Caco-2 (cell line): Measurements from ENCODE around the gene TWF2. TPM values are rescaled to one million over a fixed set of nuclear protein-coding genes. Genes with fewer than 3 reads are reported as not detected.

ENCODE experiments used
- BruUV-seq: library from RNA; stranded (reverse); fragments of 400-500 nt; replicated peaks from 2 replicates; lab custom pipeline; 2021; lab: Mats Ljungman, UMichigan
- CTCF ChIA-PET: fragments of 300-600 bp; sonication (Branson Sonifier 250); formaldehyde crosslinking; loops from one replicate; lab custom pipeline; 2022; ENCODE audit warnings: antibody characterized with exemption; lab: Charles Lee
- POLR2A ChIA-PET: fragments of 300-600 bp; sonication (Branson Sonifier 250); formaldehyde crosslinking; loops from one replicate; lab custom pipeline; 2022; ENCODE audit warnings: antibody characterized with exemption; lab: Charles Lee
- DNase-seq, 2 experiments: peaks; one replicate each; pipeline versions ENCODE4 v3.0.0 to v3.0.0-alpha.2; 2020 to 2022
- H3K27me3 ChIP-seq: replicated peaks from 2 replicates; pipeline ENCODE4 v1.6.0; 2011; ENCODE audit warnings: low read length; ENCODE audit not compliant: control insufficient read depth, insufficient read depth
- H3K36me3 ChIP-seq: 2 replicates; pipeline ENCODE4 v1.5.1; 2011; ENCODE audit warnings: low read length; ENCODE audit not compliant: control insufficient read depth, insufficient read depth
- H3K4me1 ChIP-seq: fragments of 250-450 bp; sonication (Bioruptor Pico); 2 replicates; pipeline ENCODE4 v1.5.1; 2020; ENCODE audit warnings: mild to moderate bottlenecking
- H3K4me3 ChIP-seq: 2 replicates; pipeline ENCODE4 v1.5.1; 2011; ENCODE audit warnings: low read depth, mild to moderate bottlenecking, control low read depth, low read length
- H3K9me3 ChIP-seq: fragments of 250-450 bp; sonication (Bioruptor Pico); 2 replicates; pipeline ENCODE4 v1.5.1; 2020; ENCODE audit warnings: mild to moderate bottlenecking, moderate library complexity
- H3K27ac Mint-ChIP-seq: one replicate; pipeline ENCODE4 v1.8.0; 2022; ENCODE audit warnings: mixed read lengths; ENCODE audit not compliant: unreplicated experiment
- H3K27me3 Mint-ChIP-seq: one replicate; pipeline ENCODE4 v1.8.0; 2022; ENCODE audit warnings: mixed read lengths; ENCODE audit not compliant: insufficient read depth, unreplicated experiment
- H3K36me3 Mint-ChIP-seq: one replicate; pipeline ENCODE4 v1.8.0; 2022; ENCODE audit warnings: mild to moderate bottlenecking, mixed read lengths; ENCODE audit not compliant: insufficient read depth, unreplicated experiment
- H3K4me1 Mint-ChIP-seq: one replicate; pipeline ENCODE4 v1.8.0; 2022; ENCODE audit warnings: low read depth, mixed read lengths; ENCODE audit not compliant: unreplicated experiment
- H3K4me3 Mint-ChIP-seq: one replicate; pipeline ENCODE4 v1.8.0; 2022; ENCODE audit warnings: mild to moderate bottlenecking, moderate library complexity, mixed read lengths; ENCODE audit not compliant: unreplicated experiment
- H3K9me3 Mint-ChIP-seq: one replicate; pipeline ENCODE4 v1.8.0; 2022; ENCODE audit warnings: mixed read lengths; ENCODE audit not compliant: unreplicated experiment
- CTCF ChIP-seq, 2 experiments: fragments of 200-600 bp in 1 of 2; IDR thresholded peaks; 1 replicate in 1 of 2; 2 replicates in 1 of 2; pipeline versions ENCODE4 v1.5.1 to v1.8.0; 2011 to 2022; ENCODE audit warnings: antibody characterized with exemption in 1 of 2, control low read depth in 1 of 2, inconsistent platforms in 1 of 2, low read depth in 1 of 2, low read length in 1 of 2, mild to moderate bottlenecking in 1 of 2, moderate library complexity in 1 of 2; ENCODE audit not compliant: insufficient read depth in 1 of 2, severe bottlenecking in 1 of 2, unreplicated experiment in 1 of 2
- intact Hi-C: fragments of 100-400 bp; cut with micrococcal nuclease; formaldehyde crosslinking; loops from one replicate; pipeline ENCODE4 v1.10.0; 2022; ENCODE audit not compliant: unreplicated experiment
- total RNA-seq: library from RNA; stranded (reverse); gene quantifications from 2 replicates; pipeline ENCODE4 v1.2.3, GENCODE V29; 2022

The TWF2 gene
- total RNA-seq, 1 experiment from 2014 or later, result 29.9 TPM

DNA sequence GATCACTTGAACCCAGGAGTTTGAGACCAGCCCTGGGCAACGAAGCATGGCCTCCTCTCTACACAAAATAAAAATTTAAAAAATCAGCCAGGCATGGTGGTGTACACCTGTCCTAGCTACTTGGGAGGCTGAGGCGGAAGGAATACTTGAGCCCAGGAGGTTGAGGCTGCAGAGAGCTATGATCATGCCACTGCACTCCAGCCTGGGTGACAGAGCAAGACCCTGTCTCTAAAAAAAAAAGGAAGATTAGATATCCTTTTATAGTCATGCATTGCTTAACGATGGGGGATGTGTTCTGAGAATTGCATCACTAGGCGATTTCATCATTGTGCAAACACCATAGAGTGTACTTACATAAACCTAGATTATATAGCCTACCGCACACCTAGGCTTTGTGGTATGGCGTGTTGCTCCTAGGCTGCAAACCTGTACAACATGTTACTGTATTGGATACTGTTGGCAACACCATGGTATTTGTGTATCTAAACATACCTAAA, 28.4 kb downstream of the TWF2 start:
- H3K27ac Mint-ChIP-seq, result peak overlapping the region; percentile 55
- Histone ChIP-seq H3K36me3 (peaks cover 10% of the 10 kb centered on the region), H3K27me3 (no peaks in the 10 kb centered on the region), H3K4me3 (no peak overlapping the region), H3K9me3 (no peaks in the 10 kb centered on the region), H3K4me1 (peaks cover 13% of the 10 kb centered on the region)
- POLR2A ChIA-PET, result interaction anchor here (0.6 kb wide), 1 partner anchor 9 kb away, joined by 3 read pairs; no protein-coding TSS in a partner anchor
- H3K4me1 Mint-ChIP-seq, result peaks cover 9% of the 10 kb centered on the region
- intact Hi-C loops, result loop anchor here (1.0 to 5.0 kb wide), 2 partner anchors 12 to 58 kb away; partner anchors contain the start of genes ALAS1 and POC1A
- TF ChIP-seq CTCF (IDR thresholded peaks at IDR 0.05; ENCODE audit: insufficient read depth in 1 of 2, low read depth in 1 of 2, low read length in 1 of 2, severe bottlenecking in 1 of 2, unreplicated experiment in 1 of 2), result no peak
- H3K4me3 Mint-ChIP-seq, result no peak overlapping the region
- H3K36me3 Mint-ChIP-seq, result peaks cover 87% of the 10 kb centered on the region
- peak; percentile 68 to 78 for DNase-seq
- BruUV-seq, result no TSS peak
- H3K27me3 Mint-ChIP-seq, result no peaks in the 10 kb centered on the region
- CTCF ChIA-PET, result interaction anchor here (0.7 to 1.1 kb wide), 2 partner anchors 10 to 56 kb away, joined by 3 to 5 read pairs; no protein-coding TSS in a partner anchor
- H3K9me3 Mint-ChIP-seq, result no peaks in the 10 kb centered on the region

DNA sequence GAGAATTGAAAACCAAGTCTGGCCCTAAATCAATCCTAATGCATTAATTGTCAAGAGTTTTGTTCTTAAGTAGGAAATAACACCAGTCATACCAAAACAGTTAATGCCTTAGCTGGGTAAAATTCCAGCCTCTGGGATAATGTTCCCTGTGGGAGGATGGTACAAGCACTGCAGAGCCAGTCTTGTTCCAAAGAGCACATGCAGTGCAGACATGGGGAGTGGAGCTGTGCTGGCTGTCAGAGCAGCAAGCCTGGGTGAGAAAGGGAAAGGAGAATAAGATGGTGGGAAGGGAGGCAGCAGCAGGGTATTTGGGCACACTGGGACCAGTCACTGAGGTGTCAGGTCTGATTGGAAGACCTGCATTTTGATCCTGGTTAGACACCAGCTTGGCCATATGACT, 28.9 kb downstream of the TWF2 start:
- intact Hi-C loops, result loop anchor here (1.0 to 5.0 kb wide), 2 partner anchors 12 to 58 kb away; partner anchors contain the start of genes ALAS1 and POC1A
- H3K27me3 Mint-ChIP-seq, result no peaks in the 10 kb centered on the region
- no TSS peak for BruUV-seq
- peaks cover 9% of the 10 kb centered on the region for H3K4me1 Mint-ChIP-seq
- H3K9me3 Mint-ChIP-seq, result no peaks in the 10 kb centered on the region
- Histone ChIP-seq H3K4me3 (no peak overlapping the region), H3K9me3 (no peaks in the 10 kb centered on the region), H3K27me3 (no peaks in the 10 kb centered on the region), H3K4me1 (peaks cover 13% of the 10 kb centered on the region), H3K36me3 (peaks cover 10% of the 10 kb centered on the region)
- ChIA-PET CTCF (interaction anchor here (0.7 to 1.1 kb wide), 2 partner anchors 10 to 55 kb away, joined by 3 to 5 read pairs; no protein-coding TSS in a partner anchor), POLR2A (interaction anchor here (0.6 kb wide), 1 partner anchor 9 kb away, joined by 3 read pairs; no protein-coding TSS in a partner anchor)
- no peak for DNase-seq
- peak overlapping the region; percentile 55 for H3K27ac Mint-ChIP-seq
- TF ChIP-seq CTCF (IDR thresholded peaks at IDR 0.05; ENCODE audit: insufficient read depth in 1 of 2, low read depth in 1 of 2, low read length in 1 of 2, severe bottlenecking in 1 of 2, unreplicated experiment in 1 of 2), result no peak
- peaks cover 92% of the 10 kb centered on the region for H3K36me3 Mint-ChIP-seq
- no peak overlapping the region for H3K4me3 Mint-ChIP-seq

GRCh38 chr3:52208556-52208955, 30.4 kb downstream of the TWF2 start:
- ChIA-PET POLR2A (no interaction called here), CTCF (interaction anchor here (1.5 kb wide), 1 partner anchor 23 kb away, joined by 3 read pairs; no protein-coding TSS in a partner anchor)
- peaks cover 9% of the 10 kb centered on the region for H3K4me1 Mint-ChIP-seq
- H3K27me3 ChIP-seq, result no peaks in the 10 kb centered on the region
- no peak for DNase-seq
- no peak overlapping the region for H3K4me3 ChIP-seq
- no peaks in the 10 kb centered on the region for H3K9me3 Mint-ChIP-seq
- H3K27ac Mint-ChIP-seq, result no peak overlapping the region
- H3K9me3 ChIP-seq, result no peaks in the 10 kb centered on the region
- H3K27me3 Mint-ChIP-seq, result no peaks in the 10 kb centered on the region
- intact Hi-C loops, result no loop called here
- TF ChIP-seq CTCF (IDR thresholded peaks at IDR 0.05; ENCODE audit: insufficient read depth in 1 of 2, low read depth in 1 of 2, low read length in 1 of 2, severe bottlenecking in 1 of 2, unreplicated experiment in 1 of 2), result no peak
- no TSS peak for BruUV-seq
- H3K4me1 ChIP-seq, result peaks cover 13% of the 10 kb centered on the region
- no peak overlapping the region for H3K4me3 Mint-ChIP-seq
- peaks cover 95% of the 10 kb centered on the region for H3K36me3 Mint-ChIP-seq
- peaks cover 10% of the 10 kb centered on the region for H3K36me3 ChIP-seq
